ENCODE measurements around the gene HOXB8.

HOXB8 gene

GRCh38 chr17:48596000-48596734 is 18.9 kb downstream of the HOXB8 start:
- no peak for DNase-seq (ENCODE audit: low spot score)

GRCh38 chr17:48595278-48595999 is 19.7 kb downstream of the HOXB8 start:
- no peak for DNase-seq (ENCODE audit: low spot score)

- DNase-seq (ENCODE audit: low spot score) = no peak
These were observed 20.4 kb downstream of the HOXB8 start for GRCh38 chr17:48594538-48595277.

GRCh38 chr17:48593840-48594537 is 21.1 kb downstream of the HOXB8 start:
- peak; percentile 91 for DNase-seq (ENCODE audit: low spot score)

GRCh38 chr17:48593126-48593829 is 21.8 kb downstream of the HOXB8 start, which contains the start of gene HOXB5:
Gene HOXB5, minus strand, starts transcription at chr17:48593779. Its CDS starts 97 bp downstream, at chr17:48593682.
- no peak for DNase-seq (ENCODE audit: low spot score)

- DNase-seq (ENCODE audit: low spot score) = no peak
These were observed 22.5 kb downstream of the HOXB8 start for GRCh38 chr17:48592577-48592976.

GRCh38 chr17:48592057-48592514 is 23.0 kb downstream of the HOXB8 start:
- no peak for DNase-seq (ENCODE audit: low spot score)

- DNase-seq (ENCODE audit: low spot score) = no peak
These were observed 23.6 kb downstream of the HOXB8 start for GRCh38 chr17:48591255-48592056.

GRCh38 chr17:48590607-48591161 is 24.4 kb downstream of the HOXB8 start:
- DNase-seq (ENCODE audit: low spot score) = no peak

GRCh38 chr17:48589831-48590606 is 25.1 kb downstream of the HOXB8 start, which contains the start of gene HOXB3:
Gene HOXB3, minus strand, starts transcription at chr17:48590241. Its CDS starts 37,767 bp downstream, at chr17:48552474.
- peak; percentile 42 for DNase-seq (ENCODE audit: low spot score)

- DNase-seq (ENCODE audit: low spot score) = no peak
These were observed 25.8 kb downstream of the HOXB8 start for GRCh38 chr17:48589060-48589830.

- no peak for DNase-seq (ENCODE audit: low spot score)
These were observed 26.6 kb downstream of the HOXB8 start for GRCh38 chr17:48588528-48588927.

- DNase-seq (ENCODE audit: low spot score) = no peak
These were observed 27.0 kb downstream of the HOXB8 start for GRCh38 chr17:48588074-48588415.

- DNase-seq (ENCODE audit: low spot score) = peak; percentile 47
These were observed 27.6 kb downstream of the HOXB8 start for GRCh38 chr17:48587276-48588073.

GRCh38 chr17:48586355-48587258 is 28.5 kb downstream of the HOXB8 start:
- no peak for DNase-seq (ENCODE audit: low spot score)

- no peak for DNase-seq (ENCODE audit: low spot score)
These were observed 30.8 kb downstream of the HOXB8 start for GRCh38 chr17:48584223-48584741.
